IMR-90 (cell line): ENCODE results near the gene OPCML. TPM values are rescaled to one million over a fixed set of nuclear protein-coding genes. Genes with fewer than 3 reads are reported as not detected.

Experiments
- ATAC-seq: fragments of 200-7000 bp; cut with Tn5 transposase; 2 replicates; pipeline ENCODE4 v1.9.1; 2020; ENCODE audit warnings: low read depth, mild to moderate bottlenecking, moderate library complexity
- BruUV-seq: library from RNA; stranded (reverse); fragments of 400-500 nt; replicated peaks from 2 replicates; lab custom pipeline; 2021; lab: Mats Ljungman, UMichigan
- CTCF ChIA-PET: fragments of 300-600 bp; formaldehyde crosslinking; extraction: SDS; loops from one replicate; lab custom pipeline; 2021; ENCODE audit warnings: antibody characterized with exemption; lab: Yijun Ruan, JAX
- POLR2A ChIA-PET: fragments of 300-600 bp; sonication (Branson Sonifier 250); formaldehyde crosslinking; loops from one replicate; lab custom pipeline; 2022; ENCODE audit warnings: antibody characterized with exemption; ENCODE audit not compliant: unreplicated experiment; lab: Charles Lee
- DNase-seq: peaks from one replicate; pipeline ENCODE4 v3.0.0; 2013
- H2AFZ ChIP-seq: replicated peaks from 2 replicates; pipeline ENCODE3; 2013; ENCODE audit warnings: low read length, mild to moderate bottlenecking; ENCODE audit not compliant: poor library complexity
- H2AK5ac ChIP-seq: 2 replicates; pipeline ENCODE4 v1.6.1; 2013; ENCODE audit warnings: low read depth, low read length, inconsistent platforms
- H2AK9ac ChIP-seq: replicated peaks from 2 replicates; pipeline ENCODE3; 2013; ENCODE audit warnings: mild to moderate bottlenecking, low read depth, low read length, moderate library complexity; ENCODE audit not compliant: poor library complexity
- H2BK120ac ChIP-seq: 2 replicates; pipeline ENCODE4 v1.6.1; 2013; ENCODE audit warnings: low read depth, low read length, inconsistent platforms
- H2BK15ac ChIP-seq: 3 replicates; pipeline ENCODE4 v1.6.1; 2013; ENCODE audit warnings: low read depth, low read length, inconsistent platforms
- H2BK20ac ChIP-seq: 2 replicates; pipeline ENCODE4 v1.6.1; 2013; ENCODE audit warnings: low read depth, mild to moderate bottlenecking, inconsistent platforms, low read length, moderate library complexity
- H2BK5ac ChIP-seq: 2 replicates; pipeline ENCODE4 v1.6.1; 2013; ENCODE audit warnings: mild to moderate bottlenecking, low read depth, low read length, inconsistent platforms; ENCODE audit not compliant: poor library complexity, severe bottlenecking
- H3K14ac ChIP-seq: replicated peaks from 2 replicates; pipeline ENCODE4 v1.6.1; 2013; ENCODE audit warnings: low read depth, low read length, inconsistent platforms
- H3K18ac ChIP-seq: 2 replicates; pipeline ENCODE4 v1.6.1; 2013; ENCODE audit warnings: low read depth, low read length, control low read depth
- H3K23ac ChIP-seq: 2 replicates; pipeline ENCODE4 v1.6.1; 2013; ENCODE audit warnings: low read depth, low read length, inconsistent platforms
- H3K27ac ChIP-seq: 2 replicates; pipeline ENCODE4 v1.5.1; 2013; ENCODE audit warnings: mild to moderate bottlenecking, control low read depth, low read length; ENCODE audit not compliant: insufficient read depth
- H3K27me3 ChIP-seq: 2 replicates; pipeline ENCODE4 v1.6.1; 2013; ENCODE audit warnings: low read length; ENCODE audit not compliant: control insufficient read depth, insufficient read depth
- H3K36me3 ChIP-seq: 2 replicates; pipeline ENCODE4 v1.6.1; 2013; ENCODE audit warnings: low read length, mixed read lengths; ENCODE audit not compliant: control insufficient read depth, insufficient read depth
- H3K4ac ChIP-seq: 2 replicates; pipeline ENCODE4 v1.6.1; 2013; ENCODE audit warnings: low read depth, low read length, inconsistent platforms
- H3K4me1 ChIP-seq: 2 replicates; pipeline ENCODE4 v1.6.1; 2013; ENCODE audit warnings: low read length, mixed read lengths; ENCODE audit not compliant: control insufficient read depth, insufficient read depth
- H3K4me2 ChIP-seq: 2 replicates; pipeline ENCODE4 v1.6.1; 2013; ENCODE audit warnings: low read depth, mild to moderate bottlenecking, control low read depth, low read length, moderate library complexity
- H3K4me3 ChIP-seq: 2 replicates; pipeline ENCODE4 v1.5.1; 2013; ENCODE audit warnings: low read depth, mild to moderate bottlenecking, control low read depth, low read length, moderate library complexity; ENCODE audit not compliant: insufficient read depth
- H3K56ac ChIP-seq: 2 replicates; pipeline ENCODE4 v1.6.1; 2013; ENCODE audit warnings: low read length, inconsistent platforms; ENCODE audit not compliant: insufficient read depth; ENCODE audit errors: extremely low read depth
- H3K79me1 ChIP-seq, 2 experiments: 2 replicates each; pipeline ENCODE4 v1.6.1; 2013; ENCODE audit warnings: low read length in 2 of 2, inconsistent platforms in 1 of 2, low read depth in 1 of 2
- H3K9ac ChIP-seq: 2 replicates; pipeline ENCODE4 v1.6.1; 2013; ENCODE audit warnings: low read depth, low read length, control low read depth
- H3K9me1 ChIP-seq: 2 replicates; pipeline ENCODE4 v1.6.1; 2013; ENCODE audit warnings: low read length, inconsistent platforms; ENCODE audit not compliant: insufficient read depth
- H3K9me3 ChIP-seq: 2 replicates; pipeline ENCODE4 v1.6.1; 2013; ENCODE audit warnings: low read length; ENCODE audit not compliant: control insufficient read depth, insufficient read depth
- H4K20me1 ChIP-seq: 2 replicates; pipeline ENCODE4 v1.6.1; 2013; ENCODE audit warnings: low read length, inconsistent platforms; ENCODE audit not compliant: insufficient read depth
- H4K5ac ChIP-seq: 2 replicates; pipeline ENCODE4 v1.6.1; 2013; ENCODE audit warnings: mild to moderate bottlenecking, low read depth, low read length, control low read depth
- H4K8ac ChIP-seq, 2 experiments: 2 replicates each; pipeline ENCODE4 v1.6.1; 2013; ENCODE audit warnings: low read depth in 2 of 2, low read length in 2 of 2, control low read depth in 1 of 2, inconsistent platforms in 1 of 2
- H4K91ac ChIP-seq: 2 replicates; pipeline ENCODE4 v1.6.1; 2013; ENCODE audit warnings: low read depth, low read length, inconsistent platforms; ENCODE audit not compliant: insufficient read depth
- CEBPB ChIP-seq: IDR thresholded peaks from 2 replicates; pipeline ENCODE4 v1.6.1; 2012; ENCODE audit warnings: low read depth, low read length, improper control_type of control experiment
- CTCF ChIP-seq: conservative IDR thresholded peaks from 2 replicates; pipeline ENCODE4 v1.5.1; 2012; ENCODE audit warnings: mild to moderate bottlenecking, low read depth, low read length, improper control_type of control experiment
- FOS ChIP-seq: fragments of 150-350 bp; IDR thresholded peaks from 2 replicates; pipeline ENCODE4 v1.6.1; 2016; ENCODE audit warnings: low read depth, low read length
- MXI1 ChIP-seq: IDR thresholded peaks from 2 replicates; pipeline ENCODE4 v1.6.1; 2012; ENCODE audit warnings: low read depth, mild to moderate bottlenecking, low read length, moderate library complexity, borderline replicate concordance
- NFE2L2 ChIP-seq: fragments of 150-350 bp; IDR thresholded peaks from 2 replicates; pipeline ENCODE4 v1.6.1; 2016; ENCODE audit warnings: low read depth, mild to moderate bottlenecking, low read length
- POLR2A ChIP-seq: IDR thresholded peaks from 2 replicates; pipeline ENCODE4 v1.6.1; 2012; ENCODE audit warnings: mild to moderate bottlenecking, low read depth, low read length
- RAD21 ChIP-seq: IDR thresholded peaks from 2 replicates; pipeline ENCODE4 v1.6.1; 2012; ENCODE audit warnings: low read length, improper control_type of control experiment
- RCOR1 ChIP-seq: IDR thresholded peaks from 2 replicates; pipeline ENCODE4 v1.6.1; 2012; ENCODE audit warnings: mild to moderate bottlenecking, low read length, improper control_type of control experiment; ENCODE audit not compliant: insufficient replicate concordance
- RFX5 ChIP-seq: IDR thresholded peaks from 2 replicates; pipeline ENCODE4 v1.8.0; 2012; ENCODE audit warnings: low read depth, mild to moderate bottlenecking, low read length, moderate library complexity
- SMC3 ChIP-seq: fragments of 150-350 bp; IDR thresholded peaks from 2 replicates; pipeline ENCODE4 v1.6.1; 2016; ENCODE audit warnings: low read depth, mild to moderate bottlenecking, antibody characterized with exemption, low read length, moderate library complexity
- USF2 ChIP-seq: fragments of 150-350 bp; IDR thresholded peaks from 2 replicates; pipeline ENCODE4 v1.6.1; 2017; ENCODE audit warnings: mild to moderate bottlenecking, antibody characterized with exemption, low read length, low read depth
- WGBS, 2 experiments: methylation state at CpG; one replicate each; pipeline versions ENCODE4 v1.1.5 to v1.1.7; 2013; ENCODE audit warnings: missing lambda C conversion rate in 2 of 2; ENCODE audit not compliant: insufficient read length in 1 of 2; ENCODE audit errors: extremely low coverage in 2 of 2; 5-methylcytosine and 5-hydroxymethylcytosine counted together
- dilution Hi-C: fragments of 300-500 bp; cut with HindIII; formaldehyde crosslinking; loops from one replicate; pipeline ENCODE4 v1.14.3; 2018; ENCODE audit warnings: low sequenced_read_pairs; ENCODE audit not compliant: unreplicated experiment
- in situ Hi-C: fragments of 300-500 bp; cut with MboI; formaldehyde crosslinking; loops from 3 replicates; pipeline ENCODE4 v1.14.3; 2019; ENCODE audit warnings: low sequenced_read_pairs, inconsistent platforms, mixed read lengths
- intact Hi-C: fragments of 100-400 bp; cut with micrococcal nuclease; formaldehyde crosslinking; loops from 2 replicates; pipeline ENCODE4 v1.10.0; 2022
- polyA plus RNA-seq, 3 experiments: library from polyadenylated mRNA; depleted of rRNA; stranded (reverse); fragments of >200 nt; gene quantifications; 2 replicates each; pipeline ENCODE4 v1.2.3, GENCODE V29; 2012; ENCODE audit warnings: low replicate concordance in 1 of 3
- total RNA-seq: library from RNA; depleted of rRNA; stranded (reverse); fragments of >200 nt; gene quantifications from 2 replicates; pipeline ENCODE4 v1.2.3, GENCODE V29; 2012

OPCML gene
- total and polyA plus RNA-seq, 2 of the 4 experiments (the other 2 are of a cell fraction) = under 0.01 to 2.6 TPM

- intact Hi-C loops = no loop called here
- Histone ChIP-seq H4K8ac (no peak overlapping the region), H2BK5ac (no peak overlapping the region), H3K9ac (no peak overlapping the region), H2AK5ac (no peak overlapping the region), H2AK9ac (no peak overlapping the region), H3K4me3 (no peak overlapping the region), H3K4me1 (no peaks in the 10 kb centered on the region), H3K9me1 (no peaks in the 10 kb centered on the region), H3K4ac (no peak overlapping the region), H4K20me1 (no peaks in the 10 kb centered on the region), H3K56ac (no peak overlapping the region), H4K5ac (no peak overlapping the region), H2BK20ac (no peak overlapping the region), H3K36me3 (no peaks in the 10 kb centered on the region), H3K18ac (no peak overlapping the region), H2AFZ (no peak overlapping the region), H3K4me2 (no peak overlapping the region), H3K23ac (no peak overlapping the region), H3K27ac (no peak overlapping the region), H3K79me1 (no peaks in the 10 kb centered on the region), H3K14ac (no peak overlapping the region), H3K9me3 (no peaks in the 10 kb centered on the region), H4K91ac (no peak overlapping the region), H3K27me3 (peaks cover 5% of the 10 kb centered on the region; the same call in 1 of the 2 replicates), H2BK120ac (no peak overlapping the region), H2BK15ac (no peak overlapping the region)
- ATAC-seq (no peak), DNase-seq (no peak)
- CTCF ChIA-PET = no interaction called here
- TF ChIP-seq CEBPB (no peak), USF2 (no peak), POLR2A (no peak), MXI1 (no peak), RCOR1 (no peak), RAD21 (no peak), SMC3 (no peak), CTCF (no peak), NFE2L2 (no peak), FOS (no peak), RFX5 (no peak)
- WGBS, 2 experiments = 80% methylated on average over 2 of the region's 6 CpGs; no CpG with 5 or more reads in 1 of the 2 experiments
- dilution Hi-C loops = no loop called here
- POLR2A ChIA-PET = no interaction called here
- BruUV-seq = no TSS peak
- in situ Hi-C loops = no loop called here
These were observed 720.7 kb downstream of the OPCML start for GRCh38 chr11:132811649-132812048.
